Measurements from ENCODE around the gene STXBP1. TPM values are rescaled to one million over a fixed set of nuclear protein-coding genes. Genes with fewer than 3 reads are reported as not detected.

The STXBP1 gene
- total and polyA plus RNA-seq, 9 of the 15 experiments (the other 6 are each of a cell fraction or from before 2014, with no cell fraction given) = 4.6 to 35.1 (median 9.7) TPM

DNA sequence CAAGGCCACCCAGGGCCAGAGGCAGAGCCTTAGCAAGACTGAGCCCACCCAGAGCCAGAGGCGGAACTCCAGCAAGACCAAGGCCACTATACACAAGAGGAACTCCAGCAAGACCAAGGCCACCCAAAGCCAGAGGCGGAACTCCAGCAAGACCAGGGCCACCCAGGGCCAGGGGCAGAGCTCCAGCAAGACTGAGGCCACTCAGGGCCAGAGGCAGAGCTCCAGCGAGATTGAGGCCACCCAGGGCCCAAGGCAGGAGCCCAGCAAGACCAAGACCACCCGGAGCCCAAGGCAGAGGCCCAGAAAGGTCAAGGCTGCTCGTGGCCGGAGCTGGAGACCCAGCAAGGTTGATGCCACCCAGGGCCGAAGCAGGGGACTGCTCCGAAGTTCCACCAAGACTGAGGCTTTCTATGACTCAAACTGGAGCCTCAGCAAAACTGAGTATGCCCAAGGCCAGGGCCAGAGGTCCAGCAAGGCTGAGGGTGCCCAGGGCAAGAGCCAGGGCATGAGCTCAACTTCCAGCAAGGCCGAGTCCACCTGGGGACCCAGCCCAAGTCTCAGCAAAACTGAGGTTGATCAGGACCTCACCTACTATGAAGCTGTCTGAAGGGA lies 118.8 kb downstream of the STXBP1 start:
- no peak overlapping the region for H2AFZ ChIP-seq (ENCODE audit: low read depth, low read length)
- no peak overlapping the region for H3K4me2 ChIP-seq (ENCODE audit: insufficient read depth, low read length)
- in situ Hi-C loops (cut with MboI) = loop anchor here (10.0 kb wide), 1 partner anchor 136 kb away; no protein-coding TSS in a partner anchor
- no peak overlapping the region for H3K4me3 ChIP-seq
- no peak for DNase-seq (ENCODE audit: extremely low read depth in 1 of 4, low spot score in 3 of 4)
- no peaks in the 10 kb centered on the region for H3K9me3 ChIP-seq (replicated peaks; ENCODE audit: control insufficient read depth, insufficient read depth, low read depth, low read length)
- intact Hi-C loops (cut with micrococcal nuclease) = loop anchor here (10.0 kb wide), 1 partner anchor 304 kb away; no protein-coding TSS in a partner anchor
- H3K27ac ChIP-seq (ENCODE audit: extremely low read depth, low read depth, low read length) = no peak overlapping the region
- POLR2A ChIA-PET = interaction anchor here (0.5 to 0.6 kb wide), 5 partner anchors 27 to 201 kb away, joined by 3 read pairs; no protein-coding TSS in a partner anchor
- no peaks in the 10 kb centered on the region; the same call in 1 of the 2 replicates for H4K20me1 ChIP-seq (replicated peaks; ENCODE audit: control insufficient read depth, insufficient read depth, low read length)
- FAIRE-seq = no peak
- no peaks in the 10 kb centered on the region for H3K36me3 ChIP-seq (ENCODE audit: control insufficient read depth, insufficient read depth, low read length)
- H3K9ac ChIP-seq (ENCODE audit: insufficient read depth in 1 of 2, low read depth in 2 of 2, low read length in 2 of 2) = no peak overlapping the region
- peaks cover 7 to 42% of the 10 kb centered on the region in 2 experiments; a peak in 4 of 5 replicates for H3K4me1 ChIP-seq (replicated peaks in 1 of 2; ENCODE audit: control insufficient read depth in 2 of 2, insufficient read depth in 2 of 2, low read length in 2 of 2)
- 67% methylated on average over 8 of the region's 9 CpGs for WGBS (ENCODE audit: insufficient coverage, low coverage, missing lambda C conversion rate)
- H3K9me1 ChIP-seq (ENCODE audit: control insufficient read depth, insufficient read depth, low read length) = no peaks in the 10 kb centered on the region
- no peak for ATAC-seq
- H3K27me3 ChIP-seq (ENCODE audit: control insufficient read depth in 2 of 2, insufficient read depth in 2 of 2, low read length in 2 of 2) = no peaks in the 10 kb centered on the region
- no TSS peak for BruUV-seq (replicated peaks)
- H3K79me2 ChIP-seq (ENCODE audit: control insufficient read depth, insufficient read depth, low read length) = peaks cover 4% of the 10 kb centered on the region; the same call in 2 of the 3 replicates
- CTCF ChIA-PET (ENCODE audit: low intra/inter-chr PET ratio) = no interaction called here
- TF ChIP-seq CCAR2 (IDR thresholded peaks at IDR 0.05; ENCODE audit: low read depth, low read length) = no peak
- no peak for TF ChIP-seq POU5F1 (IDR thresholded peaks at IDR 0.05; ENCODE audit: borderline replicate concordance, low read depth, low read length, partially characterized antibody)
- no peak for TF ChIP-seq TAF9B (IDR thresholded peaks at IDR 0.05; ENCODE audit: partially characterized antibody)
- no peak for TF ChIP-seq ZNF318 (IDR thresholded peaks at IDR 0.05; ENCODE audit: borderline replicate concordance in 1 of 2, low read depth in 1 of 2)
- TF ChIP-seq TOE1 (IDR thresholded peaks at IDR 0.05; ENCODE audit: borderline replicate concordance) = no peak
- TF ChIP-seq TOE1 (CRISPR knock-in tag; IDR thresholded peaks at IDR 0.05; ENCODE audit: borderline replicate concordance, low read depth) = no peak
- no peak for TF ChIP-seq KDM2B (CRISPR knock-in tag; IDR thresholded peaks at IDR 0.05)
- no peak for TF ChIP-seq ESRRA (IDR thresholded peaks at IDR 0.05; ENCODE audit: borderline replicate concordance, low read depth)
- TF ChIP-seq TRIM25 (IDR thresholded peaks at IDR 0.05; ENCODE audit: borderline replicate concordance) = no peak
- no peak for TF ChIP-seq ZNF79 (CRISPR knock-in tag; IDR thresholded peaks at IDR 0.05; ENCODE audit: low read depth)

Data from K562 (cell line).